HFFc6 (cell line): ENCODE data around the gene FARP1. TPM values are rescaled to one million over a fixed set of nuclear protein-coding genes. Genes with fewer than 3 reads are reported as not detected.

Experiments used
- DNase-seq: peaks from one replicate; pipeline ENCODE4 v3.0.0-alpha.2; 2018
- H3K27ac Mint-ChIP-seq: 2 replicates; pipeline ENCODE4 v1.8.0; 2020; ENCODE audit warnings: mild to moderate bottlenecking, mixed read lengths
- H3K27me3 Mint-ChIP-seq: 2 replicates; pipeline ENCODE4 v1.8.0; 2021; ENCODE audit warnings: mild to moderate bottlenecking, moderate library complexity, mixed read lengths; ENCODE audit not compliant: insufficient read depth
- H3K36me3 Mint-ChIP-seq: 2 replicates; pipeline ENCODE4 v1.8.0; 2021; ENCODE audit warnings: low read depth, mixed read lengths
- H3K4me1 Mint-ChIP-seq: 2 replicates; pipeline ENCODE4 v1.8.0; 2020; ENCODE audit warnings: low read depth, mixed read lengths
- H3K4me3 Mint-ChIP-seq: 2 replicates; pipeline ENCODE4 v1.8.0; 2020; ENCODE audit warnings: mild to moderate bottlenecking, moderate library complexity, mixed read lengths
- H3K9me3 Mint-ChIP-seq: 2 replicates; pipeline ENCODE4 v1.8.0; 2020; ENCODE audit warnings: mild to moderate bottlenecking, mixed read lengths
- total RNA-seq, 6 experiments: library from RNA; stranded (reverse); fragmentation: NEBNext Ultra II Directional; extraction: Animal tissue kit (Norgen Biotek cat#: 25700); gene quantifications; 2 replicates in 1 of 6; 3 replicates in 5 of 6; pipeline ENCODE4 v1.2.3, GENCODE V29; 2021
- TF ChIP-seq, protein P1 (sequence below): fragments of 200-600 bp; sonication (generic); IDR thresholded peaks from 2 replicates; pipeline ENCODE4 v1.5.0; 2021; ENCODE audit warnings: antibody characterized with exemption, mild to moderate bottlenecking

Gene FARP1
- total RNA-seq, 6 experiments from 2014 or later, result 140 to 181 (median 150) TPM

DNA sequence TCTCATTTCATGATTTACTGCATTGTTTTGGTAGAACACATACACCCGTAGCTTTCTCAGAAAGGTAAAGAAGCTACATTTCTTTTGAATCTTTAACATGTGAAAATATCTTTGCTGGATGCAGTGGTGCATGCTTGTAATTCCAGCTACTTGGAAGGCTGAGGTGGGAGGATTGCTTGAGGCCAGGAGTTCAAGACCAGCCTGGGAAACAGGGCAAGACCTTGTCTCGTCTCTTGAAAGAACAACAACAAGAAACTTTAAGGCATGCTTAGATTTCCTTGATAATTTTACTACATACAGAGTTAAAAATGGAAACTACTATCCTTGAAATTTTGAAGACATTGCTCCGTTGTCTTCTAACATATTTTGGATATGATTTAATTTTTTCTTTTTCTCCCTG lies 26.4 kb downstream of the FARP1 start:
- no peak overlapping the region; the same call in 1 of the 2 replicates for H3K27ac Mint-ChIP-seq
- H3K27me3 Mint-ChIP-seq, result peaks cover 3% of the 10 kb centered on the region; the same call in 1 of the 2 replicates
- TF ChIP-seq, protein P1, sequence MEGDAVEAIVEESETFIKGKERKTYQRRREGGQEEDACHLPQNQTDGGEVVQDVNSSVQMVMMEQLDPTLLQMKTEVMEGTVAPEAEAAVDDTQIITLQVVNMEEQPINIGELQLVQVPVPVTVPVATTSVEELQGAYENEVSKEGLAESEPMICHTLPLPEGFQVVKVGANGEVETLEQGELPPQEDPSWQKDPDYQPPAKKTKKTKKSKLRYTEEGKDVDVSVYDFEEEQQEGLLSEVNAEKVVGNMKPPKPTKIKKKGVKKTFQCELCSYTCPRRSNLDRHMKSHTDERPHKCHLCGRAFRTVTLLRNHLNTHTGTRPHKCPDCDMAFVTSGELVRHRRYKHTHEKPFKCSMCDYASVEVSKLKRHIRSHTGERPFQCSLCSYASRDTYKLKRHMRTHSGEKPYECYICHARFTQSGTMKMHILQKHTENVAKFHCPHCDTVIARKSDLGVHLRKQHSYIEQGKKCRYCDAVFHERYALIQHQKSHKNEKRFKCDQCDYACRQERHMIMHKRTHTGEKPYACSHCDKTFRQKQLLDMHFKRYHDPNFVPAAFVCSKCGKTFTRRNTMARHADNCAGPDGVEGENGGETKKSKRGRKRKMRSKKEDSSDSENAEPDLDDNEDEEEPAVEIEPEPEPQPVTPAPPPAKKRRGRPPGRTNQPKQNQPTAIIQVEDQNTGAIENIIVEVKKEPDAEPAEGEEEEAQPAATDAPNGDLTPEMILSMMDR, result no peak
- no peaks in the 10 kb centered on the region for H3K9me3 Mint-ChIP-seq
- no peak for DNase-seq
- peaks cover 55% of the 10 kb centered on the region for H3K4me1 Mint-ChIP-seq
- H3K4me3 Mint-ChIP-seq, result no peak overlapping the region
- H3K36me3 Mint-ChIP-seq, result peaks cover 11% of the 10 kb centered on the region; the same call in 1 of the 2 replicates

DNA sequence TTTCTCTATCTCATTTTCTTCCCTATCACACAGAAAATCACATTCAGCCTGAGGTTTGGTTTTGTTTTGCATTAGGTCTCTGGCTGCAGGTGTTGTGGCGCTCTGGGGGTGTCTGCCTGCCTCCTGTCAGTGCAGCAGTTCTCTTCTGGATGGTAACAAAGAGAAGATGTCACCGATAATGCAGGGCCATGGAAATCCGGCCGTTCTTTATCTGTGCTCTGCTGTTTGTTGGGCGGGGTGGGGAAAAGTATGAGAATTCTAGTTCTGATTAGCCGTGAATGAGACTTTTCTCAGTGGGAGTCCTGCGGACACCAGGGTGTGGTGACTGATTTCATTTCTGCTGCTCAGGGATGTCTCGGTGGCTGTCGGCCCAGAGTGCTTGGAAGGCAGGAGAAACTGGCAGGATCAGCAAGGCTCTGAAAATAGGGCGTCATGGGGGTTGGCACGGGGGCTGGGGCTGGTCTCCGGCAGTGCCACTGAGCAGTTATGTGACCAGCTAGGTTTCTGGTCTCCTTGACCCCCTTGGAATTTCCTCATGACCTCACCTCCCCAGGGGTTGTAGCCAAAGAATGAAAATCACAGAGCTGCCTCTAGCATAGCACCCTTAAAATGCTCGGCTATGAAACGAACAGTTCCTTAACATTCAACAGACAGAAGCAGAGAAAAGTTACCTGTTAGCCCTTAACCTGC lies 29.2 kb downstream of the FARP1 start:
- Mint-ChIP-seq H3K4me1 (peaks cover 73% of the 10 kb centered on the region), H3K9me3 (no peaks in the 10 kb centered on the region), H3K27ac (peak overlapping the region; percentile 93), H3K27me3 (peaks cover 3% of the 10 kb centered on the region; the same call in 1 of the 2 replicates), H3K4me3 (peak overlapping the region; percentile 81), H3K36me3 (peaks cover 17% of the 10 kb centered on the region)
- no peak for DNase-seq
- TF ChIP-seq, protein P1, result no peak

DNA sequence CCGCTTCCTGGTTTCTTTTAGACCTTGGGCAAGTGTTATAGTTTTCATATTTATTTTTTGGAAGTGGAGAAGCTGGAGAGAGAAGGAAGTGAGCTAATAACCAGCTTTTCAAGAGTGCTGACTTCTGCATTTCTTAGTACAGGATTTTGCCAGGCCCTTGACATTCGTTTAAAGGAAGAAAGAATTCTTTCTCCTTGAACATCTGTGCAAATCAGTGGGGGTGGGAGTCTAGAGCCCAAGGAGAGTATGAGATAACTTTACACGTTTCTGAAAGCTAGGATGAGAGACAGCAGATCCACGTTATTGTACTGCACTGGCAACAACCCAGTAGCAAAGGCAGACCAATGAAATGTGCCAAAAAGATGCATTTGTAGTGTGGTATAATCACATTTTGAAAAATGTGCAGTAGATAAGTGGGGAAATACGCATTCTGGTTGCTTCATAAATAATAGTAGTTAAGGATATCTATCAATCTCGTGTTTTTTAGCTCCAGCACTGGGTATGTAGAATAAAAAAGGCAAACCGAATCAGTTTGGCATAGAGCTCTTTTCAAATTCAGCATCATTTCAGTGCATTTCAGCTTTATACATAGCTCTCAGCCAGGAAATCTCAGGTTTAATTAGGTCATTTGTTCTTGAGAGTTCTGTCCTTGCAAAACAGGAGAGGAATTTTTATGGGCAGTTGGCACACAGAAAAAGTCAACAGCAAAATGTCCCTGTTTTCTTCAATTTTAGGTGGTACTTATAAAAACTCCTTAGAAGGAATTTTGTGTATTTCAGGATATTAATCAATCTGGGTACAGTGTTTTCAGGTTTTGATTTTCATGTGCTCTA lies 29.9 kb downstream of the FARP1 start:
- H3K27me3 Mint-ChIP-seq, result peaks cover 3% of the 10 kb centered on the region; the same call in 1 of the 2 replicates
- peak overlapping the region; percentile 81 for H3K4me3 Mint-ChIP-seq
- H3K27ac Mint-ChIP-seq, result peak overlapping the region; percentile 93
- H3K36me3 Mint-ChIP-seq, result peaks cover 20% of the 10 kb centered on the region
- no peaks in the 10 kb centered on the region for H3K9me3 Mint-ChIP-seq
- no peak for DNase-seq
- TF ChIP-seq, protein P1, result no peak
- peaks cover 73% of the 10 kb centered on the region for H3K4me1 Mint-ChIP-seq

DNA sequence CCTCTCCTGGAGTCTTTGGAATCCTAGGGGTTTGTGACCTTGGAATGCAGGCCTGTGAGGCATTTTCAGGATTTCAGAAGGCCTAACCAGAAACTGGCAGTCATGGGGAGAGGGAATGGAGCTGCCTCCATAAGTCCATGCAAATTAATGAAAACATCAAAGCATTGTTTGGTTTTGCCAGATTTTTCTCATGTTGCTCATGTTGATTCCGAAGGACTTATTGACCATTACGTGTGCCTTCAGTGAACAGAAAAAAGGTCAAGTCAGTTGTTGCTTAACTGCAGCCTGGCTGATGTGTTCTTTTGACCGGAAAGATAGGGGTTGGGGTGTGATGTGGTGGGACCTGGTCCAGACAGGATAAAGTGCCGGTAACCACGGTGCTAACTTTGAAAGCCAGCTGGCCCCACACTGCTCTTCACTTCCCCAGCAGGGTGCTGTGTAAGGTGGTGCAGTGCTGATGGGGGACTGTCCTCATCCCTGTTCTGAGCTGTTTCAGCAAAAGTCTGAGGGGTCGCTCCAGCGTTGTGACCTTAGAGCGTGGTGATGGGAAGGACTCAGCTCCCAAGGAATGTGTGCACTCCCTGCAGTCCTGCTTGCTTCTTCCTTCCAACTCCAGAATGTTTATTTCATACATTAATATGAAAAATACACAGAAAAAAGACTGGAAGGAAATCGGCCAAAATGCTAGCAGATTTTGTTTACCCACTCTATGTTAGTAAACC lies 30.7 kb downstream of the FARP1 start:
- Mint-ChIP-seq H3K4me3 (peak overlapping the region; percentile 81), H3K27me3 (peaks cover 3% of the 10 kb centered on the region; the same call in 1 of the 2 replicates), H3K27ac (peak overlapping the region; percentile 93), H3K9me3 (no peaks in the 10 kb centered on the region), H3K4me1 (peaks cover 68% of the 10 kb centered on the region), H3K36me3 (peaks cover 23% of the 10 kb centered on the region)
- peak; percentile 97 for DNase-seq
- TF ChIP-seq, protein P1, result no peak

DNA sequence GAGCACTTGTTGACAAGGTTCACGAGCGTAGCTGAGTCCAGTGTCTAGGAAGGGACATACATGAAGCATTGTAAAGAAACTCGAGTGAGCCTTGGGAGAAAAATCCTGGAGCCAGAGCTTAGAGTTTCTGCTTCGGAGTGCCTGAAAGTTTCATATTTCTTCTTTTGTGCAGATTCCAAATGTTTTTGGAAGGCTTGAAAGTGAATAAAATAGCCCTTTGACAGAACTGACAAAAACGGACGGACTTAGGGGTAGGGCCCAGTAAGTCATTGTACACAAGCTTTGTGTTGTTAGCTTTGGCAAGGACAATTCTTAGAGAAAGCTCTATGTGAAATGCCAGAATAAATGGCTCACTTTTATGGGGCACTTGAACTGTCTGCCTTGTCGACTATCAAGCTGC lies 31.4 kb downstream of the FARP1 start:
- peaks cover 68% of the 10 kb centered on the region for H3K4me1 Mint-ChIP-seq
- peaks cover 3% of the 10 kb centered on the region; the same call in 1 of the 2 replicates for H3K27me3 Mint-ChIP-seq
- TF ChIP-seq, protein P1, result no peak
- no peaks in the 10 kb centered on the region for H3K9me3 Mint-ChIP-seq
- peaks cover 23% of the 10 kb centered on the region for H3K36me3 Mint-ChIP-seq
- no peak for DNase-seq
- peak overlapping the region; percentile 93 for H3K27ac Mint-ChIP-seq
- H3K4me3 Mint-ChIP-seq, result peak overlapping the region; percentile 81
